A549 (cell line): Measurements from ENCODE around the gene SLC51A. TPM values are rescaled to one million over a fixed set of nuclear protein-coding genes. Genes with fewer than 3 reads are reported as not detected.
"Not testable (repeated sequence)": the region's sequence is repeated elsewhere in the genome, so short reads cannot be mapped to it uniquely, and the experiment has no call there.

Source experiments
- ATAC-seq, 2 experiments: fragments of 200-7000 bp in 1 of 2; fragments of >200 bp in 1 of 2; cut with Nextera tagmentation in 1 of 2; cut with Tn5 transposase in 1 of 2; 3 replicates each; pipeline versions ENCODE4 v1.8.0 to v1.9.1; 2018 to 2020; ENCODE audit warnings: mild to moderate bottlenecking in 1 of 2, moderate library complexity in 1 of 2
- CTCF ChIA-PET: fragments of 300-600 bp; sonication (Branson Sonifier 250); formaldehyde crosslinking; extraction: SDS; loops from one replicate; lab custom pipeline; 2021; ENCODE audit warnings: antibody characterized with exemption, inconsistent platforms; lab: Yijun Ruan, JAX
- POLR2A ChIA-PET: fragments of 350-600 bp; formaldehyde crosslinking; extraction: SDS; loops from one replicate; lab custom pipeline; 2021; ENCODE audit warnings: antibody characterized with exemption, inconsistent platforms; lab: Yijun Ruan, JAX
- DNase-seq, 2 experiments: peaks; one replicate each; pipeline versions ENCODE4 v3.0.0 to v3.0.0-alpha.2; 2011 to 2016; ENCODE audit warnings: low read depth in 1 of 2, low spot score in 1 of 2
- FAIRE-seq: peaks from 2 replicates; lab custom pipeline; 2011; peaks lifted over from hg19 to GRCh38; lab: Jason Lieb, UNC
- H3K27ac ChIP-seq, 2 experiments: fragments of >200 bp; sonication (Bioruptor Twin); formaldehyde crosslinking; 3 replicates each; pipeline ENCODE4 v1.5.1; 2016 to 2017
- H3K4me1 ChIP-seq: fragments of >200 bp; sonication (Bioruptor Twin); formaldehyde crosslinking; 3 replicates; pipeline ENCODE4 v1.6.1; 2016
- H3K4me2 ChIP-seq: fragments of >200 bp; sonication (Bioruptor Twin); formaldehyde crosslinking; 3 replicates; pipeline ENCODE4 v1.6.1; 2016
- H3K4me3 ChIP-seq: fragments of >200 bp; sonication (Bioruptor Twin); formaldehyde crosslinking; 3 replicates; pipeline ENCODE4 v1.5.1; 2016
- H3K9me3 ChIP-seq: fragments of >200 bp; sonication (Bioruptor Twin); formaldehyde crosslinking; 3 replicates; pipeline ENCODE4 v1.6.1; 2016
- ATOH8 ChIP-seq: fragments of 250-450 bp; sonication (Bioruptor Pico); IDR thresholded peaks from 2 replicates; pipeline ENCODE4 v1.5.0; 2020; ENCODE audit warnings: low read depth, mild to moderate bottlenecking, moderate library complexity
- BCL3 ChIP-seq: fragments of >200 bp; sonication (Bioruptor Twin); formaldehyde crosslinking; IDR thresholded peaks from 3 replicates; pipeline ENCODE4 v1.6.1; 2016
- EHF ChIP-seq: fragments of 250-450 bp; sonication (Bioruptor Pico); IDR thresholded peaks from 2 replicates; pipeline ENCODE4 v1.5.0; 2020; ENCODE audit warnings: mild to moderate bottlenecking
- FOSB ChIP-seq: fragments of 250-450 bp; sonication (Bioruptor Pico); IDR thresholded peaks from 2 replicates; pipeline ENCODE4 v1.5.0; 2020; ENCODE audit warnings: mild to moderate bottlenecking, moderate library complexity
- HOXA7 ChIP-seq: fragments of 250-450 bp; sonication (Bioruptor Pico); IDR thresholded peaks from 2 replicates; pipeline ENCODE4 v1.5.0; 2020; ENCODE audit warnings: mild to moderate bottlenecking, moderate library complexity
- NFE2L2 ChIP-seq: fragments of 150-350 bp; conservative IDR thresholded peaks from 2 replicates; pipeline ENCODE4 v1.6.1; 2014; ENCODE audit warnings: low read length
- NPAS2 ChIP-seq: fragments of 250-450 bp; sonication (Bioruptor Pico); IDR thresholded peaks from 2 replicates; pipeline ENCODE4 v1.8.0; 2022; ENCODE audit warnings: mild to moderate bottlenecking, moderate library complexity, borderline replicate concordance
- PBX3 ChIP-seq: IDR thresholded peaks from 2 replicates; pipeline ENCODE4 v1.6.1; 2012
- REST ChIP-seq: fragments of 200-600 bp; sonication (generic); IDR thresholded peaks from 2 replicates; pipeline ENCODE4 v1.6.1; 2016; ENCODE audit warnings: antibody characterized with exemption, mild to moderate bottlenecking, moderate library complexity
- ZC3H11A ChIP-seq: fragments of 450-650 bp; IDR thresholded peaks from 2 replicates; pipeline ENCODE4 v1.6.1; 2014; ENCODE audit warnings: antibody characterized with exemption, mild to moderate bottlenecking
- ZFP36 ChIP-seq: fragments of 450-650 bp; IDR thresholded peaks from 2 replicates; pipeline ENCODE4 v1.6.1; 2014; ENCODE audit warnings: borderline replicate concordance; ENCODE audit not compliant: partially characterized antibody
- WGBS: methylation state at CpG from one replicate; pipeline ENCODE4 v1.1.6; 2017; ENCODE audit errors: missing lambda C conversion rate; 5-methylcytosine and 5-hydroxymethylcytosine counted together
- polyA plus RNA-seq, 4 experiments: library from polyadenylated mRNA; depleted of rRNA in 3 of 4; stranded (reverse); fragments of >200 nt; fragmentation: RNase III in 1 of 4; extraction: RNeasy Plus Mini Kit Qiagen cat#74134 plus additional on column Dnase treatment in 1 of 4; gene quantifications; 2 replicates in 3 of 4; 3 replicates in 1 of 4; pipeline ENCODE4 v1.2.3, GENCODE V29; 2011 to 2017

The SLC51A gene
- polyA plus RNA-seq, 2 of the 4 experiments (the other 2 are of a cell fraction): not detected

- ChIA-PET POLR2A (no interaction called here), CTCF (interaction anchor here (0.6 to 1.7 kb wide), 5 partner anchors 10 to 167 kb away, joined by 3 to 9 read pairs (median 3); no protein-coding TSS in a partner anchor)
- TF ChIP-seq FOSB (no peak), EHF (CRISPR knock-in tag) (no peak), NPAS2 (CRISPR knock-in tag) (no peak), REST (no peak), BCL3 (no peak), ATOH8 (no peak), NFE2L2 (no peak), HOXA7 (no peak), PBX3 (no peak), ZFP36 (no peak)
- Histone ChIP-seq H3K27ac (no peak overlapping the region), H3K4me3 (no peak overlapping the region), H3K4me1 (no peaks in the 10 kb centered on the region), H3K9me3 (no peaks in the 10 kb centered on the region), H3K4me2 (no peak overlapping the region)
- FAIRE-seq (no peak), DNase-seq (no peak), ATAC-seq (no peak)
- 90% methylated on average over 4 of the region's 4 CpGs for WGBS
These were observed 24.1 kb downstream of the SLC51A start for GRCh38 chr3:196240424-196240823.

GRCh38 chr3:196241704-196242103 is 25.4 kb downstream of the SLC51A start:
- FAIRE-seq: no peak
- WGBS: 94% methylated on average over 8 of the region's 8 CpGs
- CTCF ChIA-PET: interaction anchor here (0.7 to 1.7 kb wide), 2 partner anchors 12 to 227 kb away, joined by 3 to 9 read pairs; no protein-coding TSS in a partner anchor

GRCh38 chr3:196244166-196244565 is 27.8 kb downstream of the SLC51A start:
- H3K9me3 ChIP-seq, ATAC-seq, H3K4me2 ChIP-seq, FAIRE-seq, H3K27ac ChIP-seq, DNase-seq, CTCF ChIA-PET, POLR2A ChIA-PET, H3K4me3 ChIP-seq, H3K4me1 ChIP-seq: not testable (repeated sequence)
- whole genome bisulfite sequencing: 97% methylated on average over 6 of the region's 34 CpGs

More at GRCh38 chr3:196241704-196242103, 25.4 kb downstream of the SLC51A start:
- Histone ChIP-seq H3K9me3 (no peaks in the 10 kb centered on the region), H3K4me3 (no peak overlapping the region), H3K4me2 (no peak overlapping the region), H3K4me1 (no peaks in the 10 kb centered on the region), H3K27ac (no peak overlapping the region)
- no peak for TF ChIP-seq ZFP36
- TF ChIP-seq ZC3H11A: no peak
- DNase-seq: no peak
- POLR2A ChIA-PET: no interaction called here
- ATAC-seq: no peak
